ENCODE data around the gene GSS. TPM values are rescaled to one million over a fixed set of nuclear protein-coding genes. Genes with fewer than 3 reads are reported as not detected.
A peak's percentile ranks its signal among the peaks of the same experiment; 100 is the strongest.

Gene GSS
- polyA plus RNA-seq, 3 donors = 30.4 to 52.9 (median 34.0) TPM

- peak overlapping the region in 1 of 7 donors; percentile 45 for H3K27ac Mint-ChIP-seq
- H3K36me3 Mint-ChIP-seq = peaks cover 26 to 59% of the 10 kb centered on the region in 2 donors
These were observed 39.7 kb downstream of the GSS start for GRCh38 chr20:34915749-34916455.

GRCh38 chr20:34915131-34915530, 40.5 kb downstream of the GSS start:
- Mint-ChIP-seq H3K4me3 (no peak overlapping the region), H3K27ac (peak overlapping the region in 1 of 7 donors; percentile 45), H3K9me3 (peaks cover 0 to 2% (median 0%) of the 10 kb centered on the region in 7 donors), H3K36me3 (peaks cover 27 to 59% of the 10 kb centered on the region in 2 donors), H3K27me3 (ENCODE audit: low read depth in 3 of 3) (no peaks in the 10 kb centered on the region), H3K4me1 (peaks cover 10% of the 10 kb centered on the region)
- Histone ChIP-seq H3K27ac (ENCODE audit: low read depth in 1 of 2, low read length in 2 of 2) (no peak overlapping the region), H4K20me1 (ENCODE audit: insufficient read depth, low read length) (no peaks in the 10 kb centered on the region), H3K9ac (ENCODE audit: insufficient read depth, low read length, poor library complexity, severe bottlenecking) (no peak overlapping the region), H2AFZ (ENCODE audit: insufficient read depth, low read depth, low read length, poor library complexity, severe bottlenecking) (no peak overlapping the region), H3K4me3 (replicated peaks in 1 of 3; ENCODE audit: low read depth in 2 of 3, low read length in 3 of 3) (no peak overlapping the region), H3K9me3 (replicated peaks in 1 of 2; ENCODE audit: control insufficient read depth in 1 of 2, insufficient read depth in 1 of 2, low read length in 2 of 2) (no peaks in the 10 kb centered on the region), H3K79me2 (ENCODE audit: insufficient read depth, low read length) (no peaks in the 10 kb centered on the region), H3K4me1 (ENCODE audit: control insufficient read depth in 1 of 2, insufficient read depth in 2 of 2, low read length in 2 of 2) (no peaks in the 10 kb centered on the region), H3K4me2 (replicated peaks; ENCODE audit: extremely low read depth, low read length, poor library complexity, severe bottlenecking) (no peak overlapping the region), H3K36me3 (replicated peaks in 1 of 2; ENCODE audit: control insufficient read depth in 1 of 2, insufficient read depth in 2 of 2, low read length in 2 of 2) (peaks cover 42 to 91% of the 10 kb centered on the region in 2 donors), H3K27me3 (ENCODE audit: control insufficient read depth in 2 of 2, insufficient read depth in 2 of 2, low read length in 2 of 2) (no peaks in the 10 kb centered on the region)
- intact Hi-C loops (cut with micrococcal nuclease) = loop anchor here in 1 of 2 donors (5.0 kb wide), 1 partner anchor 643 kb away; no protein-coding TSS in a partner anchor
- WGBS (ENCODE audit: insufficient coverage) = 97% methylated on average over 3 of the region's 4 CpGs
- no peak for DNase-seq
- TF ChIP-seq CTCF (IDR thresholded peaks at IDR 0.05) = no peak

More at GRCh38 chr20:34915749-34916455, 39.7 kb downstream of the GSS start:
- peaks cover 9% of the 10 kb centered on the region for H3K4me1 Mint-ChIP-seq
- no peak for TF ChIP-seq CTCF (IDR thresholded peaks at IDR 0.05)
- Histone ChIP-seq H3K27ac (ENCODE audit: low read depth in 1 of 2, low read length in 2 of 2) (no peak overlapping the region), H3K4me1 (ENCODE audit: control insufficient read depth in 1 of 2, insufficient read depth in 2 of 2, low read length in 2 of 2) (no peaks in the 10 kb centered on the region), H3K4me2 (replicated peaks; ENCODE audit: extremely low read depth, low read length, poor library complexity, severe bottlenecking) (no peak overlapping the region), H3K4me3 (replicated peaks in 1 of 3; ENCODE audit: low read depth in 2 of 3, low read length in 3 of 3) (no peak overlapping the region), H3K36me3 (replicated peaks in 1 of 2; ENCODE audit: control insufficient read depth in 1 of 2, insufficient read depth in 2 of 2, low read length in 2 of 2) (peaks cover 50 to 91% of the 10 kb centered on the region in 2 donors), H3K27me3 (ENCODE audit: control insufficient read depth in 2 of 2, insufficient read depth in 2 of 2, low read length in 2 of 2) (no peaks in the 10 kb centered on the region), H3K9me3 (replicated peaks in 1 of 2; ENCODE audit: control insufficient read depth in 1 of 2, insufficient read depth in 1 of 2, low read length in 2 of 2) (no peaks in the 10 kb centered on the region), H2AFZ (ENCODE audit: insufficient read depth, low read depth, low read length, poor library complexity, severe bottlenecking) (no peak overlapping the region), H3K9ac (ENCODE audit: insufficient read depth, low read length, poor library complexity, severe bottlenecking) (no peak overlapping the region), H4K20me1 (ENCODE audit: insufficient read depth, low read length) (no peaks in the 10 kb centered on the region), H3K79me2 (ENCODE audit: insufficient read depth, low read length) (no peaks in the 10 kb centered on the region)
- no peaks in the 10 kb centered on the region for H3K27me3 Mint-ChIP-seq (ENCODE audit: low read depth in 3 of 3)
- intact Hi-C loops (cut with micrococcal nuclease) = loop anchor here in 1 of 2 donors (5.0 kb wide), 1 partner anchor 644 kb away; no protein-coding TSS in a partner anchor
- peaks cover 0 to 2% (median 0%) of the 10 kb centered on the region in 7 donors for H3K9me3 Mint-ChIP-seq
- WGBS (ENCODE audit: insufficient coverage) = no CpG with 5 or more reads among the region's 4 CpGs
- no peak overlapping the region for H3K4me3 Mint-ChIP-seq
- no peak for DNase-seq

Data from CD14-positive monocyte (primary cell).